HG03354 (cell line): ENCODE data around the gene SLC38A11.
A peak's percentile ranks its signal among the peaks of the same experiment; 100 is the strongest.

Source experiments
- ATAC-seq: cut with Tn5 transposase; IDR thresholded peaks from one replicate; pipeline ENCODE4 v1.9.1; 2021; ENCODE audit warnings: mild to moderate bottlenecking; ENCODE audit not compliant: unreplicated experiment, poor library complexity, severe bottlenecking

Gene SLC38A11

GRCh38 chr2:164922134-164922533 is 33.2 kb downstream of the SLC38A11 start:
- no peak for ATAC-seq

DNA sequence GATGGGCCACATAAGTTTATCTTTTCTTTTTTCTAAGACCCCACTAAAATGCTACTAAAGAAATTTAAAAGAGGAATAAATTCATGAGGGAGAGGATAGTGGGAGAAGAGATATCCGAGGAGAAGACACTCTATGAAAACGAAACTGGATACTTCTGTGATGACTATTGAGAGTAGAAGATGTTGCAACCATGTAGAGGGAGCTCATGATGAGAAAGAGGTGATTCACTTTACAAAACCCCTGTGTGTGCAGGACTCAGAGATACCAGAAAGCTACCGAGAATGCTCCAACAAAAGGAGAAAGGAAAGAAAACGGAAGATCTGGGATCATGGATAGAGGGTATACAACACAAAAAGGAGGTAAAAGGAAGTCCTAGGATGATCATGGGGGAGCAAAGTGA is 34.9 kb downstream of the SLC38A11 start:
- no peak for ATAC-seq

DNA sequence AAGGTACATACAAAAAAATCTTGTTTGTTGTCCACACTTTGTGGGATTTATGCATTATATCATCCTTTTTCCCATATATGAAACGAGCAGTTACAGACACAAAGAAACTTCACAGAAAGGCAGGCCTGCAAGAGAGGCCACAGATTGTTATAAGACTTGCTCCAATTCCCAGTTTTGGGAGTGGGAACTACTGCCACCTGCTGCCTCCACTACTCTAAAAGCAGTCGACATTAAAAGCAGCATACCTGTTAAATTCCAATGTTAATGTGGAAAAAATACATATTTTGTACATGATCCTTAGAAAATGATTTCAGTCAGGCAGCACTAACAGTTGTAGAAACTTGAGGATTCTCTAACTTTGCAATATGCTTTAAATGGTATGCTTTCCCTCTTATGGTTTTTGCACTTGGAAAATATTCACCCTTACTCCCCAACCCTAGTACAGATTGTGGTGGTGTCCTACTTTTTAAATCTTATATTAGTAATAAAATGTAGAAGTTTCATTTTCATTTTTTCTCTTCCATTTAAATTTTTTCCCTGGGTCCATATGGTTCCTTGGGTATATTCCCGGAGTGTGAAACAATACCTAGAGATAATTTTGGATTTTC is 37.9 kb downstream of the SLC38A11 start:
- no peak for ATAC-seq

DNA sequence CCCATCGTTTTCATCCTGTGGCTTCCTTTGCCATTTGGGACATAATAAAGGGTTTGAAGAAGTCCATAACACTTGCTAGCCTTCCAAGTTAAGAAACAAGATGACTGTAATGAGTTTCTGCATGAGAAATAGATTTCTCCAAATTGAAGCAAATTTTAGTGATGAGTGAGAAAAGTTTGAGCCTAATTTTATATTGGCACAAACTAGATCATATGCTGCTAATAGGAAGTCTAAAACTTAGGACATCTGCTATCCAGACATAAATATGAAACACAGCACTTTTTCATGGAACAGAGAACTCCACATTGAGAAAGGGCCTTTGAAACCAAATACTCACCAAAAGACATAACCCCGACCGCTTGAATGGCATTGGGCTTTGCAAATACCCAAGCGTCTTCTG is 39.8 kb downstream of the SLC38A11 start:
- ATAC-seq: no peak

DNA sequence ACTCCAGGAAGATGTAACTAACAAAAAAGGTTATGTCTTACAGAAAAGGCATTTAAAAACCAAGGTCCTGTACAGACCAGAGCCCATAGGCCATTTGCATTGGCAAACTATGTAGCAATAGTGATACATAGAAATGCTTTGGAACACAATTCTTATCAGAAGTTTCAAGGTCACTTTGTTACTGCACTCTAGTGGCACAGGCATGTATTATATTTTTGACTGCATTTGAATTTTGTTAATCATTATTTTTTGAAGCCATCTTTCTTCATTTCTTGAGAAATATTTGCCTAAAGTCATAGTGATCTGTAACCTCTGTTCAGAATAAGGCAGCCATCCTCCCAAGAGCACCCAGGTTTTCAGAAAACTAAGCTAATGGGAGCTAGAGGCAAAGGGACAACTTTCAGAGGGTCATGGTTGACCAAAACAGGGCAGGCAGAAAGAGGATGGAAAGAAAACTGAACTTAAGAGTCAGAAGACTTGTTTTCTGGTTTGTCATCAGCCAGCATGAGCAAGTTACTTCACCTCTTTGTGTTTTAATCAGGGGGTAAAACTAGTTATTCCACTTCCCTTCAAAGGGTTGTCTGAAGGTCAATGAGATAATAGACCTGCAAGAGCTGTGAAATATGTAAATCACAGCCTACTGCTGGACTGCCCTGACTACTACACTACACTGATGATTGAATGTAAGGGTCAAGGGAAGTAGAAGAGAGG is 41.5 kb downstream of the SLC38A11 start:
- ATAC-seq: peak; percentile 48

GRCh38 chr2:164913011-164913410 is 42.3 kb downstream of the SLC38A11 start:
- ATAC-seq: no peak

- ATAC-seq: no peak
Observed at GRCh38 chr2:164911832-164912231, 43.5 kb downstream of the SLC38A11 start.

- ATAC-seq: peak; percentile 78
Observed at GRCh38 chr2:164910101-164910899, 45.0 kb downstream of the SLC38A11 start.

DNA sequence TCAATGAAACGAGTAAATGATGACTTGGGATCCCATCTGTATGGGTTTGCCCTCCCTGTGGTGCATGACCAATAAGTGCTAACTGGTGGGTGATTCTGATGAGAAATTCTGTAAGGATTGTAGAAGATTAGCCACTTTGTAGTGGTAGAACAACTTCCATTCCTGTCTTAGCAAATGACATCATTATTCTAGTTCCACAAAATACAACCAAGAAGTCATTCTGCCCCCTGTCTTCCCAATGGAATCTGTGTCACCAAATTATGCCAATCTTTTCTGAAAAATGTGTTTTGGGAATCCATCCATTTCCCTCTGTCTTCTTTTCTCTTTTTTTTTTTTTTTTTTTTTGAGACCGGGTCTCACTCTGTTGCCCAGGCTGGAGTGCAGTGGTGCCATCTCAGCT is 48.4 kb downstream of the SLC38A11 start:
- no peak for ATAC-seq

DNA sequence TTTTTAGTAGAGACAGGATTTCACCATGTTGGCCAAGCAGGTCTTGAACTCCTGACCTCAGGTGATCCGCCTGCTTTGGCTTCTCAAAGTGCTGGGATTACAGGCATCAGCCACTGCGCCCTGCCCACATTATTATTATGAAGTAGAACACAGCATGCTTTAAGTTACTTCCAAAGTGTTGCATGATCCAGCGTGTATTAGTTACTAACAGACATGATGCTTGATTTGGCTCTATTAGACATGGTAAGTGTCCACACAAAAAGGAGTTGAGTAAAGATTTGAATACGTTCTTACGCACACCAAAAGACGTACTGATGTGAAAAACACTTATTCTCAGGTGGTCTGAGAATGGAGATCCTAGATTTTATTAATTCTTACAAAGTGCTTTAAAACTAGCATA is 50.0 kb downstream of the SLC38A11 start:
- no peak for ATAC-seq

- no peak for ATAC-seq
Observed at GRCh38 chr2:164903951-164904350, 51.4 kb downstream of the SLC38A11 start.

GRCh38 chr2:164903204-164903603 is 52.1 kb downstream of the SLC38A11 start:
- ATAC-seq: no peak

- no peak for ATAC-seq
Observed at GRCh38 chr2:164899121-164899520, 56.2 kb downstream of the SLC38A11 start.

GRCh38 chr2:164898475-164898874 is 56.9 kb downstream of the SLC38A11 start:
- ATAC-seq: no peak

DNA sequence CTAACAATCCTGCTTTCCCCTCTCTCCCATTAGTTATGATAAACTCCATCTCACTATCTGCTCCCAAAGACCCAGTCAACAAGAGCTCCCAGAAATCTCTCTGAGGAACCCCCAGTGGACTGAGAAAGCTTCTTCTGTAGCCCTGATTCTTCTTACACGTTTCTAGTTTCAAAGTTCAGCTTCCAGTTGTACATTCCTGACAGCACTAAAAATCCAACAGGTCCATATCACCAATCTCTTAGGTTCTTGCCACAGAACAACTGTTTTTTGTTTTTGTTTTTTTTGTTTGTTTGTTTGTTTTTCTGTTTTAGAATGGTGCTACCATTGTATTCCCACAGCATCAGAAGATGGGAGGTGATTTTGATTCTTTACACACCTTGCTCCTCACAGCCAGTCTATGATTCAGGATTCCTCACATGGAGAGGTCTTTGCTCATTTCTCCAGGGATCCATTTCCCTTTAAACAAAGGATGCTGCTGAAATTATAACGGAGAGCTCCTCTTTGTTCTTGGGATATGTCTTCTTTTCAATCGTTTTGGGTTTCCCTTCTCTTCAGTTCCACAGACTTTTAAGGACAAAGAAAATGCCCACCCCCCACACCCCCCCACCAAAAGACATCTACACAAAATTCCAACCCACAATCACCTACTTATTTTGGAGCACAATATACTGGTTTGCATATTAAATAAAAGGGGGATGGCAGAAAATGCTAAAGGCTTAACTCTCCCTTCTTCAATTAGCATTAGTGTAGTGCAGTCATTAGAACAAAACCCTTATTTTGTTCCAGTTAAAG is 57.7 kb downstream of the SLC38A11 start:
- no peak for ATAC-seq

GRCh38 chr2:164896634-164897355 is 58.5 kb downstream of the SLC38A11 start:
- ATAC-seq: peak; percentile 99

DNA sequence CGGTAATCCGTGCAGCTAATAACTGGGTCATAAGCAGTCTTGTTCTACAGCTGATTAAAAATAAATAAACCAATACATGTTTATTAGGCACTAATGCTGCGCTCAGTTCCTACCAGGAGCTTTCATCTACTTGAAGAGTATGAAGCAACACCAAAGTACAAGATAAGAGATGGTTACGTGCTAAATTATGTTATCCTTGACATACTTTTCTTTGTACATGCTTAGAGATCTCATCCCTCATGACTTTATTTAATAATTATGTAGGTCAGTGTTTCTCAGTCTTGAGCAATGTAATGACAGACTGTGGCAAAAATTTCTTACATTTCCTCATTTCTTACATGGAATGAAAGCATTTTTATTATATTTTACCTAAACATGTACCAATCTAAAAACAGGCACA is 59.1 kb downstream of the SLC38A11 start:
- ATAC-seq: no peak

DNA sequence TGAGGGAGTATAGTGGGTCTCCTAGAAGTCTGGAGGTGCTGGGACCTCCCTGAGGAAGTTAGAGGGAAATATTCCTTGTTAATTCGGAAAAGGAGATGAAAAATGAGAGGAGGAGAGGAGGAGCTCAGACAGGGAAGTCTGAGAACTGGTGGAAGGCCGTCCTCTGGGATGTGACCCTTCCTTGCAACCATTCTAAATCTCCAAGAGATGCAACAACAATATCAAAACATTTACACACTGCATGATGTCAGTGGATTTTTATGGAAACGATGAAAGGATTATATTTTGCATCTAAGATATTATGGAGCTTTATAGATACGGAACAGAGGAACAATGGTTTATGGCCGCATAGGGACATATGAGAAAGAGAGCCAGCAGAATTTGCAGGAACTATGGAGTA is 63.9 kb downstream of the SLC38A11 start:
- ATAC-seq: no peak

DNA sequence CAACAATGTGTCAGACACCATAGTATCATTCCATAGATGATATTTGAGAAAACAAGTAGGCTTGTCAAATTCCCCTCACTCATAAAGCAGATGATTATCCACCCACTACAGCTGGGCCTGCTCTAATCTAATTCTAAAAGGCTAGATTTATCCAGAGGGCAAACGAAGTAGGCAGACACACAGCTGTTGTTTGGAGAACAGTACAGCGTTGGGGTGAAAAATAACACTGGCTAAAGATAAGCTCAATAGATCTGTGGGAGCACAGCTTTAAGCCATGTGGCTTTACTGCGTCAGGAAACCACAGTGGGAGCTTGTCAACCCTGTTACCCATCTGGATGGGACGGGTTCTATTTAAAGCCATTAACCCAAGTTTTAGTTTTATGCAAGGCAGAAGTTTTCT is 64.8 kb downstream of the SLC38A11 start:
- ATAC-seq: no peak

DNA sequence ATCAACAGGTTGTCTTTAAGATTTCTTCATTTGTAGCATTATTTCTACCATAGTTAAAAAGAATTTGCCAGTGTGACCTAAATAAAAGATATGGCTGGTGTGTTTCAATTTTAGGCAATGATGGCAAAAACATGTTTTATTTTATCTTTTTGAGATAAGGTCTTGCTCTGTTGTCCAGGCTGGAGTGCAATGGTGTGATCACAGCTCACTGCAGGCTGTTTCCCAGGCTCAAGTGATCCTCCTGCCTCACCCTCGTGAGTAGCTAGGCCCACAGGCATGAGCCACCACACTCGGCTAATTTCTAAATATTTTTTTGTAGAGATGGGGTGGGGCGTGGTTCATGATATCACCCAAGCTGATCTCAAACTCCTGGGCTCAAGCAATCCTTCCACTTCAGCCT is 66.7 kb downstream of the SLC38A11 start:
- no peak for ATAC-seq
